Gastrocnemius medialis (tissue), 4 donors: ENCODE data around the gene ZNF816. TPM values are rescaled to one million over a fixed set of nuclear protein-coding genes. Genes with fewer than 3 reads are reported as not detected.

Experiments used
- total RNA-seq, 4 donors: library from RNA; depleted of rRNA; stranded (reverse); fragments of >200 nt; gene quantifications; one replicate each; pipeline versions ENCODE4 v1.1.0 to v1.2.3, GENCODE V29; 2016

ZNF816 gene
- total RNA-seq, 4 donors from 2014 or later, result 1.0 to 3.1 (median 1.6) TPM

Other genes starting within 250 kb of the ZNF816 start
- 1 to 10 TPM; 1.7 to 4.0 (median 2.5) TPM for gene ZNF611, start 227.8 kb downstream of the ZNF816 start, total RNA-seq
- gene ZNF600, start 176.1 kb downstream of the ZNF816 start, total RNA-seq, result 1 to 10 TPM in 2 of 4 donors, under 1 TPM in 2; 0.72 to 3.7 (median 1.1) TPM
- 1 to 10 TPM; 1.0 to 7.6 (median 3.2) TPM for gene ZNF28, start 141.2 kb downstream of the ZNF816 start, total RNA-seq
- gene ZNF468, start 105.3 kb downstream of the ZNF816 start, total RNA-seq, result 1 to 10 TPM; 2.6 to 5.9 (median 3.5) TPM
- gene ZNF320, start 65.2 kb downstream of the ZNF816 start, total RNA-seq, result 1 to 10 TPM in 3 of 4 donors, not detected in 1; 1.3 to 2.7 (median 2.5) TPM
- under 1 TPM; 0.15 to 0.29 (median 0.20) TPM for gene ZNF888, start 39.5 kb downstream of the ZNF816 start, total RNA-seq
- under 1 TPM in 1 of 4 donors, not detected in 3; 0.12 TPM for gene ERVV-1, start 51.0 kb upstream of the ZNF816 start, total RNA-seq
- gene ERVV-2, start 81.9 kb upstream of the ZNF816 start, total RNA-seq, result not detected
- 10 to 100 TPM in 3 of 4 donors, 1 to 10 TPM in 1; 8.3 to 20.7 (median 11.9) TPM for gene ZNF160, start 140.5 kb upstream of the ZNF816 start, total RNA-seq
- 1 to 10 TPM; 1.6 to 4.0 (median 3.7) TPM for gene ZNF415, start 170.0 kb upstream of the ZNF816 start, total RNA-seq
- 1 to 10 TPM; 3.0 to 5.1 (median 4.5) TPM for gene ZNF347, start 196.2 kb upstream of the ZNF816 start, total RNA-seq
- under 1 TPM in 2 of 4 donors, not detected in 2; 0.13 to 0.27 TPM for gene ZNF665, start 230.5 kb upstream of the ZNF816 start, total RNA-seq